ENCODE measurements around the gene CAND1. TPM values are rescaled to one million over a fixed set of nuclear protein-coding genes. Genes with fewer than 3 reads are reported as not detected.

The CAND1 gene
- total and polyA plus RNA-seq, 9 donors, result 25.7 to 148 (median 118) TPM

GRCh38 chr12:67274186-67274585 is 5.0 kb downstream of the CAND1 start:
- intact Hi-C loops (cut with DNase I), result no loop called here
- Histone ChIP-seq H3K4me1 (ENCODE audit: insufficient read depth) (peaks cover 25% of the 10 kb centered on the region), H3K9me3 (no peaks in the 10 kb centered on the region), H3K36me3 (no peaks in the 10 kb centered on the region), H3K27me3 (no peaks in the 10 kb centered on the region), H3K4me3 (no peak overlapping the region), H3K27ac (no peak overlapping the region)
- no peak for DNase-seq
- TF ChIP-seq POLR2A (IDR thresholded peaks at IDR 0.05), result no peak
- no peak for TF ChIP-seq CTCF (IDR thresholded peaks at IDR 0.05)
- TF ChIP-seq EP300 (IDR thresholded peaks at IDR 0.05), result no peak
- 11 to 19% (median 17%) methylated on average over 3 of the region's 3 CpGs for WGBS, 3 donors

- 89 to 91% (median 91%) methylated on average over 6 of the region's 6 CpGs for WGBS, 3 donors
Measured at GRCh38 chr12:67275380-67275913, 6.3 kb downstream of the CAND1 start.

DNA sequence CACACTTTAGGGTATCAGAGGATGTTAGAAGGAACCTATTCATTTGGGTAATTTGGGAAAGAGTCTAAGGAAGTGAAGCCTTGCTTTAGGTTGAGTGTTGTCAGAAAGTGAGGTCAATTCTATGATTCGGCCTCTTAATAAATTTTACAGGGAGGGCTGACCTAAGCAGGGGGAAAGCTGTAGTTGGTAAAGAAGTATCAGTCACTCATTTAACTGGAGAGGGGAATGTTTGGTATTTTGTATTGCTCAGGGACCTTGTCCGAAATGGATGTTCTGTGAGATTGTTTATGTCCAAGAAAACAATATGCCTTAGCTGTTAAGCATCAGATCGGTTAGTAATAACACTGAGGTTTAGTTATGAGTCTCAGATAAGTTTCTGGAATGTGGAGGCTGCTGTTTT is 7.3 kb downstream of the CAND1 start:
- H3K27ac ChIP-seq, result no peak overlapping the region
- H3K27me3 ChIP-seq, result no peaks in the 10 kb centered on the region
- H3K4me1 ChIP-seq (ENCODE audit: insufficient read depth), result peaks cover 29% of the 10 kb centered on the region
- intact Hi-C loops (cut with DNase I), result no loop called here
- no peak overlapping the region for H3K4me3 ChIP-seq
- 67 to 70% (median 68%) methylated on average over 3 of the region's 3 CpGs for WGBS, 3 donors
- no peak for DNase-seq
- TF ChIP-seq POLR2A (IDR thresholded peaks at IDR 0.05) (no peak), EP300 (IDR thresholded peaks at IDR 0.05) (no peak), CTCF (IDR thresholded peaks at IDR 0.05) (no peak)
- H3K36me3 ChIP-seq, result no peaks in the 10 kb centered on the region
- no peaks in the 10 kb centered on the region for H3K9me3 ChIP-seq

More at GRCh38 chr12:67275380-67275913, 6.3 kb downstream of the CAND1 start:
- H3K27ac ChIP-seq, result no peak overlapping the region
- H3K4me3 ChIP-seq, result no peak overlapping the region
- intact Hi-C loops (cut with DNase I), result no loop called here
- H3K9me3 ChIP-seq, result no peaks in the 10 kb centered on the region
- H3K4me1 ChIP-seq (ENCODE audit: insufficient read depth), result peaks cover 25% of the 10 kb centered on the region
- no peaks in the 10 kb centered on the region for H3K36me3 ChIP-seq
- no peaks in the 10 kb centered on the region for H3K27me3 ChIP-seq
- no peak for DNase-seq
- TF ChIP-seq EP300 (IDR thresholded peaks at IDR 0.05), result no peak
- no peak for TF ChIP-seq POLR2A (IDR thresholded peaks at IDR 0.05)

DNA sequence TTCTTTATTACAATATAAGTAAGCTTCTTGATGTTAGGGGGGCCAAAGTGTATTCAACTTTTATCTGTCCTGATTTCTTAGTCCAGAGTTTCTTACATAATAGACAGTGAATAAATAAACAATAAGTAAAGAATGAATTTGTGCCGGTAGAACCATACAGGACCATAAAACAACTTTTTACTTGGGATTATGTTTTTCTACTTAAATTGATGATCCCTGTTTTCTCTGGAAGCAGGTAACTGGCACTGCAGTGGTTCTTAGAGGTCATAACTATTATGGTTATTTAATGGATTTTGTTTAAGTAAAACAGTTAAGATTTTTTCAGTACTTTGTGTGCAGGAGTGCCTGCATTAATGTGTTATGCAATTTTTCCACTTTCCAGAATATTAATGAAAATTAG is 10.5 kb downstream of the CAND1 start:
- no peak overlapping the region for H3K4me3 ChIP-seq
- intact Hi-C loops (cut with DNase I), result no loop called here
- no peaks in the 10 kb centered on the region for H3K36me3 ChIP-seq
- no peak overlapping the region for H3K27ac ChIP-seq
- no peaks in the 10 kb centered on the region for H3K9me3 ChIP-seq
- H3K4me1 ChIP-seq (ENCODE audit: insufficient read depth), result peaks cover 21% of the 10 kb centered on the region
- no peak for TF ChIP-seq POLR2A (IDR thresholded peaks at IDR 0.05)
- TF ChIP-seq EP300 (IDR thresholded peaks at IDR 0.05), result no peak
- no peak for TF ChIP-seq CTCF (IDR thresholded peaks at IDR 0.05)
- H3K27me3 ChIP-seq, result no peaks in the 10 kb centered on the region
- no peak for DNase-seq
- 12 to 15% (median 14%) methylated on average over 1 of the region's 1 CpG for WGBS, 3 donors

- Histone ChIP-seq H3K27me3 (no peaks in the 10 kb centered on the region), H3K9me3 (no peaks in the 10 kb centered on the region), H3K36me3 (no peaks in the 10 kb centered on the region), H3K27ac (no peak overlapping the region), H3K4me1 (ENCODE audit: insufficient read depth) (peaks cover 21% of the 10 kb centered on the region), H3K4me3 (no peak overlapping the region)
- WGBS, 3 donors, result 30 to 46% (median 44%) methylated on average over 4 of the region's 4 CpGs
- TF ChIP-seq EP300 (IDR thresholded peaks at IDR 0.05) (no peak), POLR2A (IDR thresholded peaks at IDR 0.05) (no peak), CTCF (IDR thresholded peaks at IDR 0.05) (no peak)
- no peak for DNase-seq
- intact Hi-C loops (cut with DNase I), result no loop called here
Measured at GRCh38 chr12:67280088-67280487, 10.9 kb downstream of the CAND1 start.
